Smooth muscle cell (in vitro differentiated cells): ENCODE data around the gene POU4F3. TPM values are rescaled to one million over a fixed set of nuclear protein-coding genes. Genes with fewer than 3 reads are reported as not detected.

ENCODE experiments used
- DNase-seq: peaks from one replicate; lab custom pipeline; 2025; ENCODE audit not compliant: unreplicated experiment; lab: John Stamatoyannopoulos, UW
- H2AFZ ChIP-seq: fragments of 200-600 bp; sonication (generic); 2 replicates; pipeline ENCODE4 v1.6.0; 2016; ENCODE audit warnings: antibody characterized with exemption, low read depth, mild to moderate bottlenecking
- H3F3A ChIP-seq: fragments of 200-600 bp; sonication (generic); 2 replicates; pipeline ENCODE4 v1.6.0; 2017; ENCODE audit warnings: antibody characterized with exemption, low read depth
- H3K27ac ChIP-seq: fragments of 200-600 bp; sonication (generic); 2 replicates; pipeline ENCODE4 v1.5.1; 2016; ENCODE audit warnings: low read depth, mild to moderate bottlenecking
- H3K27me3 ChIP-seq: fragments of 200-600 bp; sonication (generic); 2 replicates; pipeline ENCODE4 v1.6.1; 2016; ENCODE audit warnings: low read depth, mild to moderate bottlenecking
- H3K36me3 ChIP-seq: fragments of 200-600 bp; sonication (generic); 2 replicates; pipeline ENCODE4 v1.5.1; 2016; ENCODE audit warnings: low read depth
- H3K4me1 ChIP-seq: fragments of 200-600 bp; sonication (generic); 2 replicates; pipeline ENCODE4 v1.5.1; 2016; ENCODE audit warnings: low read depth
- H3K4me2 ChIP-seq: fragments of 200-600 bp; sonication (generic); 2 replicates; pipeline ENCODE4 v1.6.0; 2016; ENCODE audit warnings: mild to moderate bottlenecking
- H3K4me3 ChIP-seq: fragments of 200-600 bp; sonication (generic); 2 replicates; pipeline ENCODE4 v1.5.1; 2016; ENCODE audit warnings: mild to moderate bottlenecking
- H3K79me2 ChIP-seq: fragments of 200-600 bp; sonication (generic); 2 replicates; pipeline ENCODE4 v1.6.0; 2016; ENCODE audit warnings: low read depth, mild to moderate bottlenecking
- H3K9ac ChIP-seq: fragments of 200-600 bp; sonication (generic); 2 replicates; pipeline ENCODE4 v1.6.0; 2016; ENCODE audit warnings: low read depth
- H3K9me3 ChIP-seq: fragments of 200-600 bp; sonication (generic); replicated peaks from 2 replicates; pipeline ENCODE4 v1.5.1; 2016; ENCODE audit warnings: low read depth
- H4K20me1 ChIP-seq: fragments of 200-600 bp; sonication (generic); 2 replicates; pipeline ENCODE4 v1.6.0; 2016; ENCODE audit warnings: low read depth
- WGBS: methylation state at CpG from one replicate; pipeline ENCODE4 v1.1.7; 2016; ENCODE audit warnings: low lambda C conversion rate; 5-methylcytosine and 5-hydroxymethylcytosine counted together
- polyA plus RNA-seq: library from polyadenylated mRNA; unstranded; fragments of >200 nt; fragmentation: Nextera tagmentation; extraction: Ambion mirVana; gene quantifications from 2 replicates; pipeline ENCODE4 v1.2.1, GENCODE V29; 2016
- total RNA-seq: library from RNA; depleted of rRNA; stranded (reverse); fragments of >200 nt; gene quantifications from 2 replicates; pipeline ENCODE4 v1.2.3, GENCODE V29; 2014
- TF ChIP-seq, protein P1 (sequence below): fragments of 200-600 bp; sonication (generic); IDR thresholded peaks from 2 replicates; pipeline ENCODE4 v1.5.1; 2017; ENCODE audit warnings: borderline replicate concordance, mild to moderate bottlenecking, antibody characterized with exemption; ENCODE audit not compliant: insufficient read depth, poor library complexity, severe bottlenecking

The POU4F3 gene
- total and polyA plus RNA-seq, 2 experiments from 2014 or later: not detected

DNA sequence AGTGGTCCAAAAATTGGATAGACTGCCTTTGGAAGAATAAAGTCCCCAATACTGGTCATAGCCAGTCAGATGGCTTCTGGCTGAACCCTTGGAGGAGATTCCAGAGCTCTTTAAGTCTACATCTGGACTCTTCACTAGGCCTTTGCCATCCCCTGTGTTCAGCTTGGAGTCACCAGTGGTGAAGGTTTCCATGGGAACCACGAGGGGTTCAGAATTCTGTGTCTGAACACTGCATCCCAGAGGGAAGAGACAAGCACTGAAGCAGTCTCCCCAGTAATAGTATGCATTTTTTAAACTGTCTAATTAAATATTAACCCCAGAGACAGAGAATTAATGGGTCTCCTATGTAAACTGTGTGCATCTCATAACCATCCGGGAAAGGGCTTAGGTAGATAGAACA is 38.2 kb downstream of the POU4F3 start:
- no peak for DNase-seq
- TF ChIP-seq, protein P1, sequence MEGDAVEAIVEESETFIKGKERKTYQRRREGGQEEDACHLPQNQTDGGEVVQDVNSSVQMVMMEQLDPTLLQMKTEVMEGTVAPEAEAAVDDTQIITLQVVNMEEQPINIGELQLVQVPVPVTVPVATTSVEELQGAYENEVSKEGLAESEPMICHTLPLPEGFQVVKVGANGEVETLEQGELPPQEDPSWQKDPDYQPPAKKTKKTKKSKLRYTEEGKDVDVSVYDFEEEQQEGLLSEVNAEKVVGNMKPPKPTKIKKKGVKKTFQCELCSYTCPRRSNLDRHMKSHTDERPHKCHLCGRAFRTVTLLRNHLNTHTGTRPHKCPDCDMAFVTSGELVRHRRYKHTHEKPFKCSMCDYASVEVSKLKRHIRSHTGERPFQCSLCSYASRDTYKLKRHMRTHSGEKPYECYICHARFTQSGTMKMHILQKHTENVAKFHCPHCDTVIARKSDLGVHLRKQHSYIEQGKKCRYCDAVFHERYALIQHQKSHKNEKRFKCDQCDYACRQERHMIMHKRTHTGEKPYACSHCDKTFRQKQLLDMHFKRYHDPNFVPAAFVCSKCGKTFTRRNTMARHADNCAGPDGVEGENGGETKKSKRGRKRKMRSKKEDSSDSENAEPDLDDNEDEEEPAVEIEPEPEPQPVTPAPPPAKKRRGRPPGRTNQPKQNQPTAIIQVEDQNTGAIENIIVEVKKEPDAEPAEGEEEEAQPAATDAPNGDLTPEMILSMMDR: no peak
- Histone ChIP-seq H3F3A (no peaks in the 10 kb centered on the region), H3K79me2 (no peaks in the 10 kb centered on the region), H3K4me1 (no peaks in the 10 kb centered on the region), H4K20me1 (no peaks in the 10 kb centered on the region), H3K36me3 (no peaks in the 10 kb centered on the region), H3K9ac (no peak overlapping the region), H2AFZ (no peak overlapping the region), H3K4me3 (no peak overlapping the region), H3K27ac (no peak overlapping the region), H3K27me3 (peaks cover 24% of the 10 kb centered on the region), H3K4me2 (no peak overlapping the region), H3K9me3 (no peaks in the 10 kb centered on the region)
- 83% methylated on average over 2 of the region's 2 CpGs for WGBS

DNA sequence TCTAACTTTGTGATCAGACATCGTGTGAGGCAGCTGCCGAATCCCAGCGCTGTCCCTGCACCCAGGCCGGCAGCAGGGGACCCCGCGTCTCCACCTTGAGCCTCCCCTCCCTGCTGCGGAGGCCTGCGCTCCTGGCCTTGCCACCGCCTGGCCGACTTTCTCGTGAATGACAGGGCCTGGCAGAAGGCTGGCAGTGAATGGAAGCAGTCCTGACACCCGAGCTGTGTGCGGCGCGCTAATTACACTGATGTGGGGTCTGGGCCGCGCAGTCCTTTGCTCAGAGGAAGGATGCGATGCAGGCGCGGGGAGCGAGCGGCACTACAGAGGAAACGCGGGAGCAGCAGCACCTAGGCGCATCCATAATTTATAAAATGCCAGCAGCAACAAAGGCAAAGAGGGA is 40.3 kb downstream of the POU4F3 start:
- no peaks in the 10 kb centered on the region for H3K79me2 ChIP-seq
- no peak overlapping the region for H2AFZ ChIP-seq
- H3K4me3 ChIP-seq: no peak overlapping the region
- peaks cover 13% of the 10 kb centered on the region for H3K27me3 ChIP-seq
- H3K27ac ChIP-seq: no peak overlapping the region
- no peak overlapping the region for H3K4me2 ChIP-seq
- no peaks in the 10 kb centered on the region for H4K20me1 ChIP-seq
- 77% methylated on average over 25 of the region's 25 CpGs for WGBS
- no peaks in the 10 kb centered on the region for H3K4me1 ChIP-seq
- TF ChIP-seq, protein P1: no peak
- no peaks in the 10 kb centered on the region for H3K36me3 ChIP-seq
- no peaks in the 10 kb centered on the region for H3F3A ChIP-seq
- H3K9me3 ChIP-seq: no peaks in the 10 kb centered on the region
- DNase-seq: no peak
- no peak overlapping the region for H3K9ac ChIP-seq

DNA sequence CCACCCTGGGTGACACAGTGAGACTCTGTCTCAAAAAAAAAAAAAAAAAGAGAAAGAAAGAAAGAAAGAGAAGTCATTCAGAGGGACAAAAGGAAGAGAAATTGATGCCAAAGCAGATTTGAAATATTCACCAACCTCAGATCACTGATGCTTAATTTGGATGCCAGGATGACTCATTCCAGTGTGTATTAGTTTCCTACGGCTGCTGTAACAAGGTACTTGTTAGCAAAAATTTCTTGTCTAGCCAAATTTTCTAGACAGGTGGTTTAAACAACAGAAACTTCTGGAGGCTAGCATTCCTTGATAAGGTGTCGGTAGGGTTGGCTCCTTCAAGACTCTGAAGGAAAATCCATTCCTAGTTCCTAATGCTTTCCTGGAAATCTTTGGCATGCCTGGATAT is 42.1 kb downstream of the POU4F3 start:
- peaks cover 4% of the 10 kb centered on the region for H3K27me3 ChIP-seq
- no peak overlapping the region for H3K27ac ChIP-seq
- no peak overlapping the region for H3K4me2 ChIP-seq
- no peak overlapping the region for H3K4me3 ChIP-seq
- no peak overlapping the region for H3K9ac ChIP-seq
- H3K79me2 ChIP-seq: no peaks in the 10 kb centered on the region
- H3K9me3 ChIP-seq: no peaks in the 10 kb centered on the region
- no peak for DNase-seq
- no peaks in the 10 kb centered on the region for H3K4me1 ChIP-seq
- TF ChIP-seq, protein P1: no peak
- no peaks in the 10 kb centered on the region for H4K20me1 ChIP-seq
- no peaks in the 10 kb centered on the region for H3K36me3 ChIP-seq
- no peak overlapping the region for H2AFZ ChIP-seq
- 92% methylated on average over 2 of the region's 2 CpGs for WGBS
- no peaks in the 10 kb centered on the region for H3F3A ChIP-seq

DNA sequence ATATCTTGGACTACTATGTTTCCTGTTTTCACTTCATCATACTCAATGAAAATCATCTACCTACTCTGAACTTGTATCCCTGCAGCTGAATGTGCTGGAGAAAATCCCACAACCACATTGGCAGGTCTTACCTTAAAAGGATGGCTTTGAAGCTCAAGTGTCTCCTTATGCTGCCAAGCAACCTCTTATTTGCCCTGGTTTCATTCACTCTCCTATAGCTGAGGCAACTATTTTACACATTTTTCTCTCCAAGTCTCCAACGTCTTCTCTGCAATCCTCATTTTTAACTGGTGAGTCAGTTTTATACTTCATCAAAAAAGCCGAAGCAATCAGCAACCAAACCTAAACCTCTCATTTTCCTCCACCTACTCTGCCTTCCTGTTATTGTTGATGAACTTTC is 49.7 kb downstream of the POU4F3 start:
- no peaks in the 10 kb centered on the region for H3K4me1 ChIP-seq
- H3K9ac ChIP-seq: no peak overlapping the region
- no peak overlapping the region for H2AFZ ChIP-seq
- H3K36me3 ChIP-seq: no peaks in the 10 kb centered on the region
- no peak overlapping the region for H3K4me2 ChIP-seq
- H3K79me2 ChIP-seq: no peaks in the 10 kb centered on the region
- H3K9me3 ChIP-seq: no peaks in the 10 kb centered on the region
- H3F3A ChIP-seq: no peaks in the 10 kb centered on the region
- no peak overlapping the region for H3K4me3 ChIP-seq
- peaks cover 32% of the 10 kb centered on the region for H3K27me3 ChIP-seq
- 7% methylated on average over 2 of the region's 2 CpGs for WGBS
- no peak overlapping the region for H3K27ac ChIP-seq
- DNase-seq: no peak
- H4K20me1 ChIP-seq: no peaks in the 10 kb centered on the region
- TF ChIP-seq, protein P1: no peak
